K562 (cell line): ENCODE measurements around the gene IMPDH2. TPM values are rescaled to one million over a fixed set of nuclear protein-coding genes. Genes with fewer than 3 reads are reported as not detected.

Experiments used
- ASH1L ChIP-seq: fragments of 450-650 bp; IDR thresholded peaks from 2 replicates; pipeline ENCODE4 v1.6.1; 2018; ENCODE audit warnings: borderline replicate concordance, mild to moderate bottlenecking, low read depth; ENCODE audit not compliant: partially characterized antibody
- ATF1 ChIP-seq, 2 experiments: fragments of 450-650 bp in 1 of 2; IDR thresholded peaks; 2 replicates each; pipeline ENCODE4 v1.6.1; 2016; ENCODE audit warnings: missing compliant biosample characterization in 1 of 2, missing genetic modification characterization in 1 of 2
- DMBX1 ChIP-seq: fragments of 250-450 bp; sonication (Bioruptor Pico); IDR thresholded peaks from 2 replicates; pipeline ENCODE4 v1.8.0; 2022; ENCODE audit warnings: inconsistent platforms, mild to moderate bottlenecking, moderate library complexity, borderline replicate concordance
- NFRKB ChIP-seq: fragments of 450-650 bp; IDR thresholded peaks from 2 replicates; pipeline ENCODE4 v1.6.1; 2016; ENCODE audit warnings: low read depth
- PHF8 ChIP-seq: fragments of 200-600 bp; sonication (generic); IDR thresholded peaks from 2 replicates; pipeline ENCODE4 v1.6.1; 2012; ENCODE audit warnings: mixed run types, mild to moderate bottlenecking, inconsistent platforms, low read length, moderate library complexity, borderline replicate concordance
- PPARD ChIP-seq: fragments of 250-450 bp; sonication (Bioruptor Pico); IDR thresholded peaks from 2 replicates; pipeline ENCODE4 v1.8.0; 2022; ENCODE audit warnings: inconsistent platforms, mild to moderate bottlenecking, moderate library complexity
- PRPF4 ChIP-seq: fragments of 200-400 bp; formaldehyde crosslinking; IDR thresholded peaks from one replicate; pipeline ENCODE4 v1.6.1; 2017; ENCODE audit warnings: low read length, low read depth, mild to moderate bottlenecking; ENCODE audit not compliant: insufficient read depth, poor library complexity, severe bottlenecking
- SMAD1 ChIP-seq: fragments of 150-350 bp; IDR thresholded peaks from 2 replicates; pipeline ENCODE4 v1.6.1; 2014; ENCODE audit warnings: low read length, low read depth; ENCODE audit not compliant: partially characterized antibody
- SREBF1 ChIP-seq: fragments of 150-350 bp; IDR thresholded peaks from 2 replicates; pipeline ENCODE4 v1.6.1; 2014; ENCODE audit warnings: antibody characterized with exemption, low read depth, low read length, borderline replicate concordance
- THRAP3 ChIP-seq: fragments of 450-650 bp; IDR thresholded peaks from 2 replicates; pipeline ENCODE4 v1.6.1; 2016; ENCODE audit warnings: mild to moderate bottlenecking, inconsistent platforms, borderline replicate concordance
- ZEB2 ChIP-seq: fragments of 450-650 bp; IDR thresholded peaks from 2 replicates; pipeline ENCODE4 v1.6.1; 2016
- ZMIZ1 ChIP-seq, 2 experiments: fragments of 150-350 bp in 1 of 2; IDR thresholded peaks; 2 replicates each; pipeline ENCODE4 v1.6.1; 2012 to 2016; ENCODE audit warnings: low read depth in 2 of 2, low read length in 2 of 2, mild to moderate bottlenecking in 1 of 2, moderate library complexity in 1 of 2
- ZNF212 ChIP-seq: fragments of 450-650 bp; formaldehyde crosslinking; IDR thresholded peaks from 2 replicates; pipeline ENCODE4 v1.4.0; 2020; ENCODE audit warnings: mild to moderate bottlenecking
- ZNF23 ChIP-seq: fragments of 250-450 bp; sonication (Bioruptor Pico); IDR thresholded peaks from 2 replicates; pipeline ENCODE4 v1.4.0; 2020; ENCODE audit warnings: mild to moderate bottlenecking
- ZNF408 ChIP-seq: fragments of 250-450 bp; sonication (Bioruptor Pico); IDR thresholded peaks from 2 replicates; pipeline ENCODE4 v1.4.0; 2020; ENCODE audit warnings: low read depth, mild to moderate bottlenecking, moderate library complexity
- polyA plus RNA-seq, 8 experiments: library from polyadenylated mRNA; depleted of rRNA in 4 of 8; stranded (reverse) in 5 of 8; unstranded in 3 of 8; fragments of >200 nt; fragmentation: Nextera tagmentation in 2 of 8; fragmentation: Illumina TruSeq in 1 of 8; extraction: Ambion mirVana in 2 of 8; extraction: Trizol in 1 of 8; gene quantifications; 2 replicates each; pipeline versions ENCODE4 v1.2.1 to v1.2.3, GENCODE V29; 2011 to 2014; ENCODE audit warnings: inconsistent platforms in 1 of 8, missing spikeins in 1 of 8
- total RNA-seq, 7 experiments: library from RNA; depleted of rRNA in 6 of 7; stranded (reverse); fragments of >200 nt in 6 of 7; fragmentation: Illumina TruSeq in 2 of 7; extraction: Trizol in 2 of 7; gene quantifications; 2 replicates each; pipeline versions ENCODE4 v1.2.1 to v1.2.3, GENCODE V29; 2011 to 2021; ENCODE audit warnings: low replicate concordance in 1 of 7
- TF ChIP-seq, protein P1 (sequence below): sonication (generic); formaldehyde crosslinking; IDR thresholded peaks from 2 replicates; pipeline ENCODE4 v1.8.0; 2022; ENCODE audit warnings: missing genetic modification reagents, mild to moderate bottlenecking, borderline replicate concordance
- TF ChIP-seq, protein P2 (sequence below): fragments of 450-650 bp; IDR thresholded peaks from 2 replicates; pipeline ENCODE4 v1.6.1; 2016; ENCODE audit warnings: borderline replicate concordance
- TF ChIP-seq, protein P3 (sequence below), 2 experiments: fragments of 250-450 bp in 1 of 2; fragments of 450-650 bp in 1 of 2; sonication (Bioruptor Pico) in 1 of 2; IDR thresholded peaks; 2 replicates each; pipeline versions ENCODE4 v1.6.1 to v1.8.0; 2016 to 2021; ENCODE audit warnings: mild to moderate bottlenecking in 2 of 2, moderate library complexity in 2 of 2, missing compliant biosample characterization in 1 of 2, missing genetic modification characterization in 1 of 2

IMPDH2 gene
- total and polyA plus RNA-seq, 9 of the 15 experiments (the other 6 are each of a cell fraction or from before 2014, with no cell fraction given) = 318 to 507 (median 366) TPM

DNA sequence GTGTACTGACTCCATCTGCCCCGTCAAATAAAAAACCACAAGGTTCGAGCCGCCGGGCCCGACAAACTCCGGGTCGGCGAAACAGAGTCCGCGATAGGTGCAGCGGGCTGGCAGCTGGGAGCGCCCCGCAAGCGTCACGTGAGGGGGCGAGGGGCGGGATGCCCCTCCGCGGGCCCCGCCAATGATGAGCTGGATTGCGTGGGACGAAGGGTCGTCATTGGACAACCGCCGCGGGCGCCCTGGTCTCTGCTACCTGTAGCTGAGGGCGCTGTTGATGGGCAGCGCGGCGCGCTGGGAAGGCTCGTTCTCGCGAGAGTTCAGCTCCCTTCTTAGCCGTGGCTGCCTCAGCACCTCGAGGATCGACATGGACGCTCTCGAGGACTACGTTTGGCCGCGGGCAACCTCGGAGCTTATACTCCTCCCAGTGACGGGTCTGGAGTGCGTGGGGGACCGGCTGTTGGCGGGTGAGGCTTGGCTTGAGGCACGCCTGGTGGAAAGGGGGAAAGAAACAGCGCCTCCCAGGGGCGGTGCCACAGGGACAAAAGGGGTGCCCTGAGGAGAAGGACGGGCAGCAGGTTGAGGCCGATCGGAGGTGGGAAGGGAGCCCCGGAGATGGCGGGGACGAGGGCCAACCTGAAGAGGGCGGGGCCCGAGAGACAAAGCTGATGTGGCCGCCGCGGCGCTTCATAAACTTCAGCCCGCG lies 22.0 kb downstream of the IMPDH2 start, which contains the start of gene WDR6 (continued):
- TF ChIP-seq ZMIZ1 (IDR thresholded peaks at IDR 0.05; ENCODE audit: low read depth in 2 of 2, low read length in 2 of 2) (no peak), SREBF1 (no peak), DMBX1 (no peak), ASH1L (peak; percentile 82), ZNF408 (CRISPR knock-in tag) (no peak), ZNF212 (CRISPR knock-in tag) (no peak), PHF8 (peak; percentile 88), ZEB2 (0 out of 2 replicates have a peak, but pooled peaks have one; percentile 13), PPARD (CRISPR knock-in tag) (no peak), PRPF4 (peak; percentile 2), ATF1 (CRISPR knock-in tag; IDR thresholded peaks at IDR 0.05) (no peak), ATF1 (tag; IDR thresholded peaks at IDR 0.05) (peak; percentile 73), SMAD1 (no peak), THRAP3 (no peak), NFRKB (peak; percentile 93), ZNF23 (CRISPR knock-in tag) (no peak)
- TF ChIP-seq, protein P1, sequence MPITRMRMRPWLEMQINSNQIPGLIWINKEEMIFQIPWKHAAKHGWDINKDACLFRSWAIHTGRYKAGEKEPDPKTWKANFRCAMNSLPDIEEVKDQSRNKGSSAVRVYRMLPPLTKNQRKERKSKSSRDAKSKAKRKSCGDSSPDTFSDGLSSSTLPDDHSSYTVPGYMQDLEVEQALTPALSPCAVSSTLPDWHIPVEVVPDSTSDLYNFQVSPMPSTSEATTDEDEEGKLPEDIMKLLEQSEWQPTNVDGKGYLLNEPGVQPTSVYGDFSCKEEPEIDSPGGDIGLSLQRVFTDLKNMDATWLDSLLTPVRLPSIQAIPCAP (CRISPR knock-in tag) = no peak
- TF ChIP-seq, protein P2, sequence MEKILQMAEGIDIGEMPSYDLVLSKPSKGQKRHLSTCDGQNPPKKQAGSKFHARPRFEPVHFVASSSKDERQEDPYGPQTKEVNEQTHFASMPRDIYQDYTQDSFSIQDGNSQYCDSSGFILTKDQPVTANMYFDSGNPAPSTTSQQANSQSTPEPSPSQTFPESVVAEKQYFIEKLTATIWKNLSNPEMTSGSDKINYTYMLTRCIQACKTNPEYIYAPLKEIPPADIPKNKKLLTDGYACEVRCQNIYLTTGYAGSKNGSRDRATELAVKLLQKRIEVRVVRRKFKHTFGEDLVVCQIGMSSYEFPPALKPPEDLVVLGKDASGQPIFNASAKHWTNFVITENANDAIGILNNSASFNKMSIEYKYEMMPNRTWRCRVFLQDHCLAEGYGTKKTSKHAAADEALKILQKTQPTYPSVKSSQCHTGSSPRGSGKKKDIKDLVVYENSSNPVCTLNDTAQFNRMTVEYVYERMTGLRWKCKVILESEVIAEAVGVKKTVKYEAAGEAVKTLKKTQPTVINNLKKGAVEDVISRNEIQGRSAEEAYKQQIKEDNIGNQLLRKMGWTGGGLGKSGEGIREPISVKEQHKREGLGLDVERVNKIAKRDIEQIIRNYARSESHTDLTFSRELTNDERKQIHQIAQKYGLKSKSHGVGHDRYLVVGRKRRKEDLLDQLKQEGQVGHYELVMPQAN = peak; percentile 63; the same call in 1 of the 2 replicates
- TF ChIP-seq, protein P3, sequence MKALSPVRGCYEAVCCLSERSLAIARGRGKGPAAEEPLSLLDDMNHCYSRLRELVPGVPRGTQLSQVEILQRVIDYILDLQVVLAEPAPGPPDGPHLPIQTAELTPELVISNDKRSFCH (CRISPR knock-in tag; IDR thresholded peaks at IDR 0.05) = no peak
- TF ChIP-seq, protein P3 (tag; IDR thresholded peaks at IDR 0.05) = peak; percentile 60
